Mammary epithelial cell (primary cell): ENCODE measurements around the gene TGM2.

Source experiments
- CTCF ChIP-seq, 2 donors: IDR thresholded peaks in 1 of 2; conservative IDR thresholded peaks in 1 of 2; 2 replicates each; pipeline ENCODE4 v1.5.1; 2011 to 2012; ENCODE audit warnings: inconsistent platforms in 2 of 2, low read length in 2 of 2, mild to moderate bottlenecking in 2 of 2, control low read depth in 1 of 2, low read depth in 1 of 2; ENCODE audit not compliant: insufficient read depth in 1 of 2; ENCODE audit errors: extremely low read depth in 1 of 2
- EZH2 ChIP-seq: IDR thresholded peaks from 2 replicates; pipeline ENCODE4 v1.6.1; 2012; ENCODE audit warnings: low read length, inconsistent platforms, borderline replicate concordance

DNA sequence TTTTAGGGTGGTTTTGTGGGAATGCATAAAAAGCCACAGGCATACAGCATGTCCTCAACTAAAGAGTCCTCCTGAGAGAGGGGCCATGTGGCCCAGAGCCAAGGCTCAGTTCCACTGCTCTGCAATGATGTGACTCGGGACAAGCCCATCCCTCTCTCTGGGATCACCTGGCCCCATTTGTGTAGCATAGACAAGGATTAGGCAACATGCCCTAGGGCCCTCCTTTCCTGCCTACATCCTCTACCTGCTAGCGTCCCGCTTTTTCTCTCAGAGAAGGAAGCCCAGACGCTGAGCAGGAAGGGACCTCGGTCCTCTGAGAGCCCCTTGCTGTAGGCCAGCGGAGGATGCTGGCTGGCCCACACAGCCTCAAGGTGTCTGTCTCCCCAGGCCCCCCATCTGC, 8.8 kb downstream of the TGM2 start:
- TF ChIP-seq CTCF (conservative IDR thresholded peaks at IDR 0.05 in 1 of 2, IDR thresholded peaks at IDR 0.05 in 1 of 2; ENCODE audit: extremely low read depth in 1 of 2, insufficient read depth in 1 of 2, low read depth in 1 of 2, low read length in 2 of 2) (no peak), EZH2 (no peak)
